HuH-7 (cell line): ENCODE data around the gene GNA15.
"Not testable (repeated sequence)": the region's sequence is repeated elsewhere in the genome, so short reads cannot be mapped to it uniquely, and the experiment has no call there.

Source experiments
- DNase-seq: peaks from one replicate; pipeline ENCODE4 v3.0.0; 2011; ENCODE audit warnings: low spot score

Gene GNA15

GRCh38 chr19:3135961-3136683 lies at the start of gene GNA15:
GNA15 (plus strand) TSS chr19:3136033; CDS start chr19:3136451, 418 bp downstream.
- DNase-seq, result no peak

DNA sequence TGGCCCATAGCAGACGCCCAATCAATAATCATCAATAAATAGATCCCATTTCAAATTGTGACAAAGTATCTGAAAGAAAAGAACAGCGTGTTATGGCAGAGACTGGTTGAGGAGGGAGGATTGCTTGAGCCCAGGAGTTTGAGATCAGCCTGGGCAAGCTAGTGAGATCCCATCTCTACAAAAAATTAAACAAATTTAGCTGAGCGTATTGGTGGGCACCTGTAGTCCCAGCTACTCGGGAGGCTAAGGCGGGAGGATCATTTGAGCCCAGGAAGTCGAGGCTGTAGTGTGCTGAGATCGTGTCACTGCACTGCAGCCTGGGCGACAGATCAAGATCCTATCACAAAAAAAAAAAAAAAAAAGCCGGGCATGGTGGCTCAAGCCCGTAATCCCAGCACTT lies 48.1 kb upstream of the GNA15 start:
- no peak for DNase-seq

DNA sequence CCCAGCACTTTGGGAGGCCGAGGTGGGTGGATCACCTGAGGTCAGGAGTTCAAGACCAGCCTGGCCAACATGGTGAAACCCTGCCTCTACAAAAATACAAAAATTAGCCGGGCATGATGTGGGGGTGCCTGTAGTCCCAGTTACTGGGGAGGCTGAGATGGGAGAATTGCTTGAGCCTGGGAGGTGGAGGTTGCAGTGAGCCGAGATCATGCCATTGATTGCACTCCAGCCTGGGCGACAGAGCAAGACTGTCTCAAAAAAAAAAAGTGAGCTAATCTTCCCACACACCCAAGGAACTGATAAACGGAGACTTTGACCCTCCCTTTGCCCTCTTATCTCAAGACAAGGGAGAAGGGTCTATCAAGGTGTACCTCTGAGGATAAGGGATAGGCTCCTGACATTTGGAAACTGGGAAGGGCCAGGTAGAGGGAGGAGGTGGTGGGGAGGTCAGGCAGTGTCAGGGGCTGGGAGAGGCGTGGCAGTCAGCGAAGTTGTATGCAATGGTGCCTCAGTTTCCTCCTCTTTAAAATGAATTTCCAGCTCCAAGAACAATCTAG lies 46.5 kb upstream of the GNA15 start:
- not testable (repeated sequence) for DNase-seq

- no peak for DNase-seq
Observed at GRCh38 chr19:3094601-3095440, 41.0 kb upstream of the GNA15 start.

DNA sequence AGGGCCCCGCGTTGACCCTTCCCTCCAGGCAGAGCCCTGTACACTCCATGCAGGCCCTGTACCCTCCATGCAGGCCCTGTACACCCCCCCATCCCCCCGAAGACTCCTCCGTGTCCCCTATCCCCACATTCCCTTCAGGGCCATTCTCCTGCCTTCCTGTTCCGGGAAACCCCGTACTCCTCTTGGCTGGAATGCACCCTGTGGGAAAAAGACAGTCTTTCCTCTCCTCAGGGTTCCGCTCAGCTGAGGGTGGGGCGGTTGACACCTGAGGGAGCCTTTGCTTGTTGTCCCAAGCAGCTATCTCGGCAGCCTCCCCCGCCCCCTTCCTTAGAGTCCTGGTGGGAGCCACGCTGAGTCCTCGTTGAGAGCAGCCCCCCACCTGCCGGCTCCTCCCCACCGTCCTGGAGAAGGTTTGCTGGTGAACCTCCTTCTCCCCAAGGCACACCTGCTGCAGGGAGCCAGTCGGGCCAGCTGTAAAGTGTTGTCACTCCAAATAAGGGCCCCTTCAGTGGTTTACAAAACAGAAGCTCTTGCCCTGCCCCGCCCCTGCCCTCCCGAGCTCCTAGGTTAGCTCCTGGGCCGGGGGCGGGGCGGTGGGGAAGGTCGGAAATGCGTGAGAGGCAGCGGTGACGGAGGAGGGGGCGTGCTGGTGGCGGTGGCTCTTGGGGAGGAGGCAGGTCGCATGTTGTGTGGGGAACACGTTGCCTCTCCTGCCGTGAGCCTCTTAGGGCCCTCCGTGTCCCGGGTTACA lies 40.2 kb upstream of the GNA15 start:
- peak; percentile 79 for DNase-seq

- no peak for DNase-seq
Observed at GRCh38 chr19:3096267-3096901, 39.4 kb upstream of the GNA15 start.

DNA sequence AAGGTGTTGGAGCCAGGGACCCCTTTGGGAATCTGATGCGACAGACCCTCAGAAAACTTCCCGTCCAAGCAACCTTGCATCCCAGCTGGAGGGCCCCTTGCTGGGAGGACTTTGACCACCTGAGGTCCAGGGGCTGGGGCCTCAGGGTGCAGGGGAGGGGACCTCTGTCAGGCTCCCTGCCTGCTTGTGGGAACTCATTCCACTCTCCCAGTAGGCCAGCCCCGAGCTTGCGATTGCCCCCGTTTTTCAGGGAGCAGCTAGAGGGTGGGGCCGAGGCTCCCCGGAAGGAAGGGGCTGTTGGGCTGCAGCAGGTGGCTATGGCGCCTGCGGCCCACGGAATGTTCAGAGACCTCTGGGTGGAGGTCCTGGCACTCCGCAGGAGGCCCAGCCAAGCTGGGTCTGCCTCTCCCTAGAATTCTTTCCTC lies 38.9 kb upstream of the GNA15 start:
- DNase-seq, result peak; percentile 46

- DNase-seq, result no peak
Observed at GRCh38 chr19:3097442-3097871, 38.4 kb upstream of the GNA15 start.

- DNase-seq, result no peak
Observed at GRCh38 chr19:3098141-3098514, 37.7 kb upstream of the GNA15 start.

DNA sequence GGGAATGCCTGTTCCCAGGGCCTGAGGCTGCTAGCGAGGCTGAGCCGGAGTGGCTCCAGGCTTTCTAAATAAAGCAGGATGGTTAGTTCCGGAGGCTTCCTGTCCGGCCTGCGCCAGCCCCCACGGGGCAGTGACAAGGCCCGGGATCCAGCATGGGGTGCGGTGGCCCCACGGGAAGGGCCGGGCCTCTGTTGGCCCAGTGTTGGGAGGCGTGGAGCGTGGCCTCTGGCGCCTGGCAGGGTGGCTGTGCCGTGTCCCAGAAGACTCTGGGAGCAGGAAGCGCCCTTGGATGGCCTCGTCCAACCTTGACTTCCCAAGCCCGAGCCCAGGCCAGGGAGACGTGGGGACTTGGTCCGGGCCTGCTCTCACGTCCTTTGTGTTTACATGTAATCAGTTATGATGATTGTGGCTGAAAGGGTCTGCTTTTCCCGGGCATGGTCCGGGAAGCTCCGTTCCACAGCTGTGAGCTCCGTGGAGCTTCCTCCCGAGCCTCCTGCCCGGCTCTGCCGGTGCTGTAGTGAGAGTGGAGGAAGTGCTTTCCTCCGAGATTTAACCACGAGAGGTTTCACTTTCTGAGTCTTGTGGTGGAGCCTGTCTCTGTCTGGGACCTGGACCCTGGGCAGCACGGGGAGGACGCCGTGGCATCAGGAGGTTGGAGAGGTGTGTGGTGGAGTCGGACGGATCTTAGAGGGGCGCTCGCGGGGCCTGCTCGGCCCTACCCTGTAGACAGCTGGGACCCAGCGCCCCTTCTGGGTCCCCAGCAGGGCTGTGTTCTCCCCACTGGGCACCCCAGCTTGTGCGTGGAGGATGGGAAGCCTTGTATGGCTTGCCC lies 37.1 kb upstream of the GNA15 start:
- DNase-seq, result no peak

DNA sequence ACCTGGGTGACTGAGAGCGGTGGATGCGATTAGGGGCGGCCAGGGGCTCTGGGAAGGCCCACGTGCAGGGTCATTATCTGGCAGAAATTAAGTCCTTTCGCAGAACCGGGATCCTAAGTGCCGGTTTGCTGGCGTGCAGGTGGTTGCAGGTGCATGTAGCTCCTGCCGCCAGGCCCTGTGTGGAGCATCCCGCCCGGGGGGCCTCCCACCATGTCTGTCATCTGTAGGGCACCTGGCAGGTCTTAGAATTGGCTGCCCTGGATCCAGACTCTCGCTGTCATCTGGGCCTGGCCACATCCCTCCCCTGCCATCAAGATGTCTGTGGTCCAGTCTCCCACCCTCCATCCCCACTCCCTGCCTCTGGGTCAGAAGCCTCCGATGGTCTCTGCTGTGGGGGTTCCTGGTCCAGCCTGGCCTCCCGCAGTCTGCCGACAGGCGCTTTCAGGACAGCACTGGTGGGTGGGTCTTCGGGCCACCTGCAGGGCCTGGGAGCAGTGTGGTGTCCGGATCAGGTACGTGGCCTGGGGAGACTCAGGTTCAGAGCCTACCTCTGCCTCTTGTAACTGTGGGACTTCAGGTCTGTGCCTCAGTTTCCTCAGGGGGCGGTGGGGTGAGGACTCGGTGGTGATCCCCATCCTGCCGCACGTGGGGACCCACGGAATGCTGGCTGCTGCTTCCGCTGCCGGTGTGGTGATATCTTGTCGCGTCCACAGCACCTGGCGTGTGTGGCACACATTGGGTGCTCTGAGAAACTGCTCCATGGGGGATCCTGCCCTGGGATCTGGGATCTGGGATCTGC lies 36.3 kb upstream of the GNA15 start:
- no peak for DNase-seq

- no peak for DNase-seq
Observed at GRCh38 chr19:3100331-3100730, 35.5 kb upstream of the GNA15 start.

DNA sequence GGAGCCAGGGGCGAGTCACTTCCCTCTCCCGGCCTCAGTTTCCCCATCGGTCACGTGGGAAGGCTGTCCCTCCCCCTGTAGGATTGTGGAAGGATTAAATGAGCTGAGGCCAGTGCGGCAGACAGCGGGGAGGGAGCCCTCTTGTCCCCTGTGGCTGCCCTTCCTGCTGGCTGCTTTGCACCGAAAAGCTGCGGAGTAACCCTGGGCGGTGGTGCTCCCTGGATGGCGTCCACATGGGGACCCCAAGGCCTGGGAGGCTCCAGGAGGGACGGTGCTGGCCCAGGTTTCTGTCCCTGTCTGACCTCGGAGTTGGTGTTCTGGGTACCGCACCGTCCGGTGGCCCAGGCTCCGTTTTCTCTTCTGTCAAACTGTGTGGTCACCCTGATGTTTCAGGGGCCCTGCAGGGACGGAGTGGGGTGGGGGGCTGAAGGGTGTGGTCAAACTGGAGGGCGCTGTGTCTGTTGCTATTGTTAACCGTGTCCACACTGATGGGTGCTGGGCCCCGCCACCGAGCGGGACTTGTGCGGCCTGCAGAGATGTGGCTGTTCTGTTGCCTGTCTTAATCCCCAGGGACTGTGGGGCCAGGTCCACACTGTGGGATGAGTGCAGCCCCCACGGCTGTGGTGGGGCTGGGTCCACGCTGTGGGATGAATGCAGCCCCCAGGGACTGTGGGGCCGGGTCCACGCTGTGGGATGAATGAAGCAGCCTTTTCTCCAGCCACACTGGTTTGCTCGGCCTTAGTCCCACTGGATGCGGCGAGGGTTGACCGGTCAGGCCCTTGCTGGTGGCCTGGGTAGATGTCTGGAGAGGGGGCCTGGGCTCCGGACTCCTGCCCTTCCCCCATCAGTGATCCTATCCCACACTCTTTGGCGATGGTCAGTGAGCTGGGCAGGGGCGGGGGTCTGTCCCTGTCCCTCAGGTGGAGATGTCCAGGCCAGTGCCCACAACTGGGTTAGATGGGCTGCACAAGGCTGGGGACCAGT lies 34.8 kb upstream of the GNA15 start:
- no peak for DNase-seq

GRCh38 chr19:3102239-3103140 lies 33.3 kb upstream of the GNA15 start:
- DNase-seq, result no peak

DNA sequence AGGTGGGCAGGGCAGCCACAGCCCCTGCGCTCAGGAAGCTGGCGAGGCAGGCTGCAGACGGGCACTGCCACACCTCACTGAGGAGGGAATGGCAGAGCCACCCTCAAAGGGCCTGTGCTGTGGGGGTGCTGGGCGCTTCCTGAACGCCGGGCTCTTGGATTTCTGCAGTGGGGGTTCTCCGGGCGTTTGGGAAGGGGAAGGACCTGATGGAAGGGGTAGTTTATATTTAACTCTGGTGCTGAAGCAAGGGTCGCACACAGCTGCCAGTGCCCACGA lies 31.2 kb upstream of the GNA15 start:
- no peak for DNase-seq

DNA sequence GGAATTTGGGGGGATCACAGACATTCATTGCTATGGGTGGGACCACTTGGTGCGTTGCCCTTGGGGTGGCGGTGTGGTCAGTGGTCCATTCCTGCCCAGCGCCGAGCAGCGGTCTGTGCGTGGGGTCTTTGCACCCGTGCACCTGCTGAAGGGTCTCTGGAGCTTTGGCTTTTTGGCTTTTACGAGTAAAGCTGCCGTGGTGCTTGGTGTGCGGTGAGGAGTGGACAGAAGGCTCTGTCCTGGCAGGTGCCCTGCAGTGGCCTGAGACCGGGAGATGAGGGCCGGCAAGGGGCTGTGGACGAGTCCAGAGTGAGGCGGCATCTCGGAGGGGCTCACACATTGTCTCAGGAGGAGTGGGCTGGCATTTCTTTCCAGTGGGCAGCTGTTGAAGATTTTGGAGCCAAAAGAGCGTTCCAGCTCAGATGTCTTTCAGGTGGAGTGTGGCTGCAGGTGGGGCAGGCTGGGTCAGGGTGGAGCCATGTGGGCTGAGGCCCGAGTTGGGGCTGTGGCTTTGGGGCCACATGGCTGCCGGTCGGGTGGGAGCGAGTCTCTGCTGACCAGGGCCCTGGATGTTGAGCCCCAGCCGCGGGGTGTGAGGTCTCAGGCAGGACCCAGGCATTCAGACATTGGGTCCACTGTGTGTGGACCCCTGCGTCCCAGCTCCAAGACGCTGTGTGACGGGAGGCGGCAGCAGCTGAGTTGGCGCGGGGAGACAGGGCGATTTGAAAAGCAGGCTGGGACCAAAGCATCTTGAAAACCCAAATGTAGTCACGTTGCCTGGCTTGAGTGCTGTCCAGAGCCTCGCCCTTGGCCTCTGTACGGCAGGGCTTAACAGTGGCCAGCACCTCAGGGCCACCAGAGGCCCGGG lies 30.0 kb upstream of the GNA15 start:
- DNase-seq, result no peak

- no peak for DNase-seq
Observed at GRCh38 chr19:3106509-3107141, 29.2 kb upstream of the GNA15 start.
